Neural progenitor cell (in vitro differentiated cells): ENCODE results near the gene PKP3.

ENCODE experiments used
- CTCF ChIP-seq: fragments of 200-600 bp; sonication (generic); IDR thresholded peaks from 2 replicates; pipeline ENCODE4 v1.5.1; 2017; ENCODE audit warnings: antibody characterized with exemption, mild to moderate bottlenecking
- EZH2 ChIP-seq: fragments of 200-600 bp; sonication (generic); IDR thresholded peaks from 2 replicates; pipeline ENCODE4 v1.6.1; 2017; ENCODE audit warnings: antibody characterized with exemption, mild to moderate bottlenecking, moderate library complexity

GRCh38 chr11:416051-416756, 22.2 kb downstream of the PKP3 start:
- no peak for TF ChIP-seq CTCF
- no peak for TF ChIP-seq EZH2
